HCT116 (cell line): Measurements from ENCODE around the gene LPAR1. TPM values are rescaled to one million over a fixed set of nuclear protein-coding genes. Genes with fewer than 3 reads are reported as not detected.

Experiments used
- ATAC-seq: fragments of 200-7000 bp; cut with Tn5 transposase; 2 replicates; pipeline ENCODE4 v1.9.1; 2020; ENCODE audit warnings: mild to moderate bottlenecking, moderate library complexity
- BruUV-seq: library from RNA; stranded (reverse); fragments of 400-500 nt; replicated peaks from 2 replicates; lab custom pipeline; 2021; lab: Mats Ljungman, UMichigan
- CTCF ChIA-PET: fragments of 300-600 bp; sonication (Branson Sonifier 250); formaldehyde crosslinking; loops from one replicate; lab custom pipeline; 2021; ENCODE audit warnings: antibody characterized with exemption; lab: Charles Lee
- POLR2A ChIA-PET: fragments of 300-600, 350-600 bp; sonication (Branson Sonifier 250); formaldehyde crosslinking; loops from one replicate; lab custom pipeline; 2021; ENCODE audit warnings: antibody characterized with exemption; lab: Charles Lee
- RAD21 ChIA-PET, 2 experiments: fragments of 300-600 bp; sonication (Branson Sonifier 250); formaldehyde crosslinking; loops; one replicate each; lab custom pipeline; 2023; ENCODE audit warnings: low total read pairs in 2 of 2; ENCODE audit not compliant: uncharacterized antibody in 2 of 2, unreplicated experiment in 2 of 2, low non-redundant PET in 1 of 2; lab: Charles Lee
- DNase-seq: peaks from one replicate; pipeline ENCODE4 v3.0.0-alpha.2; 2010; ENCODE audit warnings: low read depth, low spot score
- H2AFZ ChIP-seq: fragments of 200-600 bp; shearing (Covaris generic), sonication (generic); 2 replicates; pipeline ENCODE4 v1.6.1; 2017; ENCODE audit warnings: low read depth, mixed run types, mixed read lengths, antibody characterized with exemption, low read length; ENCODE audit not compliant: poor library complexity, severe bottlenecking
- H3K27ac ChIP-seq: 2 replicates; pipeline ENCODE4 v1.5.1; 2012; ENCODE audit warnings: low read depth, low read length
- H3K27me3 ChIP-seq: fragments of 200-600 bp; sonication (generic); 2 replicates; pipeline ENCODE4 v1.6.1; 2016; ENCODE audit warnings: mixed run types, low read length, mixed read lengths; ENCODE audit not compliant: insufficient read depth
- H3K36me3 ChIP-seq, 2 experiments: fragments of 200-500 bp in 1 of 2; fragments of 200-600 bp in 1 of 2; sonication (Bioruptor generic) in 1 of 2; sonication (generic) in 1 of 2; 2 replicates each; pipeline versions ENCODE4 v1.5.1 to v1.6.1; 2014 to 2016; ENCODE audit warnings: low read length in 2 of 2, inconsistent platforms in 1 of 2, mixed read lengths in 1 of 2, mixed run types in 1 of 2; ENCODE audit not compliant: insufficient read depth in 2 of 2, control insufficient read depth in 1 of 2
- H3K4me1 ChIP-seq, 2 experiments: fragments of 200-600 bp in 1 of 2; sonication (generic) in 1 of 2; 2 replicates each; pipeline versions ENCODE4 v1.5.1 to v1.6.1; 2012 to 2017; ENCODE audit warnings: low read length in 2 of 2, inconsistent platforms in 1 of 2, mild to moderate bottlenecking in 1 of 2, mixed read lengths in 1 of 2, mixed run types in 1 of 2, moderate library complexity in 1 of 2; ENCODE audit not compliant: insufficient read depth in 2 of 2, control insufficient read depth in 1 of 2
- H3K4me2 ChIP-seq: fragments of 200-600 bp; sonication (generic); 2 replicates; pipeline ENCODE4 v1.6.1; 2017; ENCODE audit warnings: mixed run types, low read length, mixed read lengths
- H3K4me3 ChIP-seq, 2 experiments: fragments of 200-600 bp in 1 of 2; sonication (generic) in 1 of 2; replicated peaks in 1 of 2; 2 replicates each; pipeline ENCODE4 v1.5.1; 2011 to 2016; ENCODE audit warnings: low read length in 2 of 2, control low read depth in 1 of 2, low read depth in 1 of 2, mild to moderate bottlenecking in 1 of 2, mixed read lengths in 1 of 2, mixed run types in 1 of 2
- H3K79me2 ChIP-seq: fragments of 200-600 bp; sonication (generic); 2 replicates; pipeline ENCODE4 v1.6.1; 2017; ENCODE audit warnings: mild to moderate bottlenecking, mixed run types, low read length, moderate library complexity, mixed read lengths; ENCODE audit not compliant: insufficient read depth
- H3K9ac ChIP-seq: fragments of 200-600 bp; sonication (generic); 2 replicates; pipeline ENCODE4 v1.6.1; 2016; ENCODE audit warnings: low read length, mixed read lengths
- H3K9me2 ChIP-seq: fragments of 200-600 bp; sonication (generic), shearing (Covaris generic); 2 replicates; pipeline ENCODE4 v1.6.1; 2017; ENCODE audit warnings: mixed run types, mild to moderate bottlenecking, moderate library complexity; ENCODE audit not compliant: insufficient read depth
- H3K9me3 ChIP-seq, 2 experiments: fragments of 200-500 bp in 1 of 2; fragments of 200-600 bp in 1 of 2; sonication (Bioruptor generic) in 1 of 2; sonication (generic) in 1 of 2; 2 replicates each; pipeline ENCODE4 v1.6.1; 2014 to 2017; ENCODE audit warnings: low read length in 2 of 2, mixed read lengths in 2 of 2, inconsistent platforms in 1 of 2, low read depth in 1 of 2, mild to moderate bottlenecking in 1 of 2, mixed run types in 1 of 2, moderate library complexity in 1 of 2; ENCODE audit not compliant: control insufficient read depth in 1 of 2, insufficient read depth in 1 of 2
- H4K20me1 ChIP-seq: fragments of 200-600 bp; sonication (generic), shearing (Covaris generic); 2 replicates; pipeline ENCODE4 v1.6.1; 2017; ENCODE audit warnings: mixed run types, mild to moderate bottlenecking, moderate library complexity; ENCODE audit not compliant: insufficient read depth
- ATF3 ChIP-seq: IDR thresholded peaks from 2 replicates; pipeline ENCODE4 v1.6.1; 2012
- CBX3 ChIP-seq: IDR thresholded peaks from 2 replicates; pipeline ENCODE4 v1.6.1; 2012; ENCODE audit warnings: low read depth
- CTCF ChIP-seq, 3 experiments: fragments of 200-600 bp in 1 of 3; sonication (generic) in 1 of 3; IDR thresholded peaks in 2 of 3; conservative IDR thresholded peaks in 1 of 3; 2 replicates each; pipeline ENCODE4 v1.5.1; 2012 to 2017; ENCODE audit warnings: low read depth in 2 of 3, low read length in 2 of 3, antibody characterized with exemption in 1 of 3, borderline replicate concordance in 1 of 3, control low read depth in 1 of 3, mild to moderate bottlenecking in 1 of 3, mixed read lengths in 1 of 3, mixed run types in 1 of 3, moderate library complexity in 1 of 3; ENCODE audit not compliant: insufficient read depth in 1 of 3
- EGR1 ChIP-seq: IDR thresholded peaks from 2 replicates; pipeline ENCODE4 v1.6.1; 2012; ENCODE audit warnings: low read depth
- ELF1 ChIP-seq: IDR thresholded peaks from 2 replicates; pipeline ENCODE4 v1.6.1; 2012; ENCODE audit warnings: low read depth, borderline replicate concordance
- EZH2 ChIP-seq: fragments of 200-600 bp; sonication (generic); IDR thresholded peaks from 2 replicates; pipeline ENCODE4 v1.6.1; 2017; ENCODE audit warnings: antibody characterized with exemption, mixed run types
- EZH2phosphoT487 ChIP-seq: fragments of 200-600 bp; IDR thresholded peaks from 2 replicates; pipeline ENCODE4 v1.6.1; 2018; ENCODE audit warnings: antibody characterized with exemption, borderline replicate concordance
- FOSL1 ChIP-seq: IDR thresholded peaks from 2 replicates; pipeline ENCODE4 v1.6.1; 2012; ENCODE audit warnings: low read depth
- JUND ChIP-seq: IDR thresholded peaks from 2 replicates; pipeline ENCODE4 v1.6.1; 2012
- MAX ChIP-seq: IDR thresholded peaks from 2 replicates; pipeline ENCODE4 v1.6.1; 2012
- POLR2A ChIP-seq: IDR thresholded peaks from 2 replicates; pipeline ENCODE4 v1.7.0; 2011; ENCODE audit warnings: borderline replicate concordance; ENCODE audit not compliant: insufficient read depth, insufficient read length; ENCODE audit errors: extremely low read depth
- POLR2AphosphoS5 ChIP-seq: IDR thresholded peaks from 2 replicates; pipeline ENCODE4 v1.6.1; 2011; ENCODE audit warnings: mild to moderate bottlenecking, low read depth, low read length, moderate library complexity
- RAD21 ChIP-seq: IDR thresholded peaks from 2 replicates; pipeline ENCODE4 v1.6.1; 2012; ENCODE audit warnings: low read depth, mild to moderate bottlenecking
- REST ChIP-seq: IDR thresholded peaks from 2 replicates; pipeline ENCODE4 v1.6.1; 2012; ENCODE audit warnings: low read depth
- SIN3A ChIP-seq: IDR thresholded peaks from 2 replicates; pipeline ENCODE4 v1.6.1; 2012; ENCODE audit warnings: low read depth
- SRF ChIP-seq: IDR thresholded peaks from 2 replicates; pipeline ENCODE4 v1.6.1; 2012; ENCODE audit warnings: low read depth
- TCF7L2 ChIP-seq: IDR thresholded peaks from 2 replicates; pipeline ENCODE4 v1.7.0; 2011; ENCODE audit warnings: borderline replicate concordance, inconsistent platforms; ENCODE audit not compliant: insufficient read depth, insufficient read length; ENCODE audit errors: extremely low read depth
- YY1 ChIP-seq: IDR thresholded peaks from 2 replicates; pipeline ENCODE4 v1.6.1; 2011; ENCODE audit warnings: low read length, low read depth, moderate library complexity, mild to moderate bottlenecking; ENCODE audit not compliant: insufficient replicate concordance; ENCODE audit errors: extremely low read depth
- ZFX ChIP-seq: fragments of 450-650 bp; IDR thresholded peaks from 2 replicates; pipeline ENCODE4 v1.6.1; 2017
- ZNF274 ChIP-seq: fragments of 200-500 bp; sonication (Bioruptor generic); IDR thresholded peaks from 2 replicates; pipeline ENCODE4 v1.6.1; 2014; ENCODE audit warnings: mild to moderate bottlenecking, low read depth, low read length, inconsistent platforms
- intact Hi-C: fragments of 100-400 bp; cut with micrococcal nuclease; formaldehyde crosslinking; loops from 2 replicates; pipeline ENCODE4 v1.10.0; 2022
- total RNA-seq: library from RNA; stranded (reverse); gene quantifications from one replicate; pipeline ENCODE4 v1.2.1, GENCODE V29; 2021; ENCODE audit not compliant: unreplicated experiment

LPAR1 gene
- total RNA-seq, 1 experiment from 2014 or later, result 7.4 TPM

GRCh38 chr9:111037356-111037707, 938 bp downstream of the LPAR1 start (continued):
- TF ChIP-seq POLR2AphosphoS5 (no peak), CBX3 (no peak)
- TF ChIP-seq, all 23 proteins: peak for 0

GRCh38 chr9:111036946-111037345, 1.3 kb downstream of the LPAR1 start:
- peaks cover 7 to 23% of the 10 kb centered on the region in 2 experiments; a peak in 3 of 4 replicates for H3K4me1 ChIP-seq
- H3K27me3 ChIP-seq, result no peaks in the 10 kb centered on the region
- RAD21 ChIA-PET, result no interaction called here
- H3K9me2 ChIP-seq, result no peaks in the 10 kb centered on the region
- TF ChIP-seq REST, result no peak
- no peak for TF ChIP-seq ZNF274
- no peak for TF ChIP-seq POLR2AphosphoS5
- TF ChIP-seq TCF7L2, result no peak
- no peak for TF ChIP-seq ATF3
- TF ChIP-seq EZH2phosphoT487, result no peak
- TF ChIP-seq EZH2, result no peak
- TF ChIP-seq ZFX, result no peak
- TF ChIP-seq ELF1, result no peak
- TF ChIP-seq SRF, result no peak
- no peak for TF ChIP-seq POLR2A
- no peak for TF ChIP-seq JUND
- no peak for TF ChIP-seq RAD21
- no peak for TF ChIP-seq MAX
- no peak for TF ChIP-seq CTCF (IDR thresholded peaks at IDR 0.05 in 2 of 3, conservative IDR thresholded peaks at IDR 0.05 in 1 of 3; ENCODE audit: borderline replicate concordance in 1 of 3, insufficient read depth in 1 of 3, low read depth in 2 of 3, low read length in 2 of 3)
- TF ChIP-seq YY1, result no peak
- no peak for TF ChIP-seq FOSL1
- no peak for TF ChIP-seq CBX3
- no peak for TF ChIP-seq SIN3A
- no peak for TF ChIP-seq EGR1
- TF ChIP-seq, all 23 proteins: peak for 0
- no peak for DNase-seq
- H4K20me1 ChIP-seq, result no peaks in the 10 kb centered on the region
- no peaks in the 10 kb centered on the region for H3K9me3 ChIP-seq
- intact Hi-C loops, result loop anchor here (2.0 to 5.0 kb wide), 3 partner anchors 262 to 400 kb away; no protein-coding TSS in a partner anchor
- H3K9ac ChIP-seq, result peak overlapping the region; percentile 70
- no peak for ATAC-seq
- POLR2A ChIA-PET, result no interaction called here
- H3K4me2 ChIP-seq, result peak overlapping the region; percentile 81
- CTCF ChIA-PET, result no interaction called here
- no peak overlapping the region for H2AFZ ChIP-seq
- H3K27ac ChIP-seq, result no peak overlapping the region
- H3K36me3 ChIP-seq, result no peaks in the 10 kb centered on the region
- no peaks in the 10 kb centered on the region for H3K79me2 ChIP-seq
- peak overlapping the region; percentile 67 to 85 for H3K4me3 ChIP-seq
- TSS peak; percentile 50 for BruUV-seq
